ENCODE results near the gene SLA2.
"Not testable (repeated sequence)": the region's sequence is repeated elsewhere in the genome, so short reads cannot be mapped to it uniquely, and the experiment has no call there.

Gene SLA2

DNA sequence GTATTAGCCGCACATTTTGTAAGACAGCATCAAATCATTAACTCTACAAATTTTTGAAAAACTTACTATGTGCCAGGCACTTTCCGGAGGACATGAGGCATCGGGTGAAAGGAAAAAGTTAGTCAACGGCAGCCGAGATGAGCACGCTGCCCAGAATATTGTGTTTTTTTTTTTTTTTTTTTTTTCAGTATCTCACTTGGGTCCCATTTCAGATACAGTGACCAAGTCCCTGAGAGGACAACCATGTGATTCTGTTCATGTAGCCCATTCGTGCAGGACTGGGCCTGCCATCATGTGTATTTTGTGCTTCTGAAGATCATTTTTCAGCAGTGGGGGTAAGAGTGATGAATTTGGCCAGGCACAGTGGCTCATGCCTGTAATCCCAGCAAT, 1.3 kb downstream of the SLA2 start:
- no peak for DNase-seq

DNA sequence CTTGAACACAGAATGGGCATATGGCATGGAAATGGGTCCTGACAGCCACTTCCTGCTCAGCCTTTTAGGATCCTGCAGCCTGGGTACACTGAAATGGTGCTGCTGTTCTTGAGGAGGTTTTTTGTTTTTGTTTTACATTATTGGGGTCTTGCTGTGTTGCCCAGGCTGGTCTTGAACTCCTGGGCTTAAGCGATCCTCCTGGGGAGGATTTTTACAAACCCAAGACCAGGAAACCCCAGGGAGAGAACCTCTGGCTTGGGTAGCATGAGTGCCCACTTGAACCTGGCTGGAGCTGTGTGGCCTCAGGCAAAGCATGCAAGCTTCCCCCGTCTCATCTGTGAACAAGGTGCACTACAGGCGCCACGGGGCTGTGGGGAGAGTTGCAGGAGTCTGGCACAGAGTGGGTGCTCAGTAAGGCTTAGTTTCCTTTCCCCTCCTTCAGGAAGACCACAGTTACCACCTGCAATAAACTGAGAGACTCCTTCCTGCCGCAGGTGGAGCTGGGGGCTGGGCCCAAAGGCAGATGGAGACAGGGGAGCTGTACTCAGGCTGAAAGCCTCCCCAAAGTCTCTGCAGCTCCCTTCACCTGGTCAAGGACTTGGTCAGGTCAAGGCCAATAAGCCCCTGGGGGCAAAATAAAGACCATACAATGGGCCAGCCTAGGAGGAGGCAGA, 1.8 kb downstream of the SLA2 start:
- no peak for DNase-seq

DNA sequence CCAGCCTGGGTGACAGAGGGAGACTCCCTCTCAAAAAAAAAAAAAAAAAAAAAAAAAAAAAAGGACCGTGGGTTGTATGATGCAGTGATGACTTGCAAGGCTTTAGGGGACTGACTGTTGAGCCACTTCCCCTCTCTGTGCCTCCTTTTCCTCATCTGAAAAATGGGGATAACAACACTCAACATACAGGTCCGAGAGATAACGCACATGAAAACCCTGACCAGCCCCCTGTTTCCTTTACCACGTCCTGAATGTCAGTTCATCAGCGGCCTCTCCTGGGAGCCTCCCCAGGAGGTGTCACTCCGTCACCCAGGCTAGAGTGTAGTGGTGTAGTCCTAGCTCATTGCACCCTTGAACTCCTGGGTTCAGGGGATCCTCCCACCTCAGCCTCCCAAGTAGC, 3.9 kb downstream of the SLA2 start:
- no peak for DNase-seq

DNA sequence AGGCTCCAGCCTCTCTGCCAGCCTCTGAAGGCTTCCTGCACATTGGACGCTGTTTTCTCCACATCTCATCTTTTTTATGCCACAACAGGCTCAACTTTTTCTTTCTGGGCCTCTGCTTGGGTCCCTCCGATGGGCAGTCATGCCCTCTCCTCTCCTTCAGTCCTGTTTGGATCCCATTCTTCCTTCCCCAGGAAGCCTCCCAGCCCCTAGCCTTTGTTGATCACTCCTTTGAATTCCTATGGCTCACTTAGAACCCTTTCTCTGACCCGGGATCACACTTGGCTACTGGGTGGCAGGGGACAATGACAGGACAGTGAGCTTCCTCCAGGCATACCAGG, 4.5 kb downstream of the SLA2 start:
- no peak for DNase-seq

- DNase-seq: not testable (repeated sequence)
These were observed 7.1 kb downstream of the SLA2 start for GRCh38 chr20:36638876-36639400.

DNA sequence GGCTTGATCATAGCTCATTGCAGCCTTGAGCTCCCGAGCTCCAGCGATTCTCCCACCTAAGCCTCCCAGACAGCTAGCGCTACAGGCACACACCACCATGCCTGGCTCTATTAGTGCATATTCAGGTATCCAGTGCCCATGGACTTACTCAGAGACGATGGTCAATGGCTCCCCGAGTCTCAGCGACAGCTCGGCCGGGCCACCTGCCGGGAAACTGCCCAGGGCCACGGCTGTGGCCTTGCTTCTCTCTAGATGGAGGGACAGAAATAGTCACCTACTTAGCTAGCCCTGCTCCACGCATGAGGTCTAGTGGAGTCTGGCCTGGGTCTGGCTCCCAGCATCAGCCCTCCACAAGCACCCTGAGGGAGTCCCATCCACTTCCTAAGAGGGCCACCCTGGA, 11.7 kb downstream of the SLA2 start:
- no peak for DNase-seq

- DNase-seq: no peak
These were observed 12.7 kb downstream of the SLA2 start for GRCh38 chr20:36633285-36633772.

DNA sequence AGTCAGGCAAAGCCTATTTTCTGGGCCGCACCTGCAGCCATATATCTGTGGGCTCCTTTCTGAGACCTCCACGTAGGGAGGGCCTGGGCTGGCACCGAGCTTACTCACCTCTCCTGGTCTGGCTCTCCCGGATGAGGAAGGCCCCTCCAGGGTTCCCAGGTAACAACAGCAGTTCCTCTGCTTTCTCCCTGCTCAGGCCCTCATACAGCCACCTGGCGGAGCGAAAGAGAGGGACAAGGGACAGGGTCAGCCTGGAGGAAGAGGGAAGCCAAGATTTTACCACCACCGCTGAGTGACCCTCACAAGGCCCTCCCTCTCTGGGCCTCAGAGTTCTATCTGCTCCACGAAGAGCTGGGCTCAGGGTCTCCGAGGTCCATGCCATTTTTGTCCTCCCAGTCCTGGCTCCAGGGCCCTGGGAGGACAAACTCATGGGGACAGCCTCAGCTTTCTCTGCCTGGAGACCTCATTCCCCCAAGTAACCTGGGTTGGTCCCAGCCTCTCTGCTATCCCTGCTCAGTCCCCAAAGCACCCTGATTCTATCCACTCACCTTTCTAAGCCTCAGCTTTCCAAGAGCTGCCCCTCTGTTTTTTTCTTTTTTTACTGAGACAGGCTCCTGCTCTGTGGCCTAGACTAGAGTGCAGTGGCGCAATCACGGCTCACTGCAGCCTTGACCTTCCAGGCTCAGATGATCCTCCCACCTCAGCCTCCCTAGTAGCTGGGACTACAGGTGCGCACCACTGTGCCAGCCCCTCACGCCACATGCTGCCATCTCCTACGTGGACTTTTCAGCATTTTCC, 13.3 kb downstream of the SLA2 start:
- no peak for DNase-seq

- no peak for DNase-seq
These were observed 13.9 kb downstream of the SLA2 start for GRCh38 chr20:36632147-36632486.

- no peak for DNase-seq
These were observed 14.3 kb downstream of the SLA2 start for GRCh38 chr20:36631646-36632045.

DNA sequence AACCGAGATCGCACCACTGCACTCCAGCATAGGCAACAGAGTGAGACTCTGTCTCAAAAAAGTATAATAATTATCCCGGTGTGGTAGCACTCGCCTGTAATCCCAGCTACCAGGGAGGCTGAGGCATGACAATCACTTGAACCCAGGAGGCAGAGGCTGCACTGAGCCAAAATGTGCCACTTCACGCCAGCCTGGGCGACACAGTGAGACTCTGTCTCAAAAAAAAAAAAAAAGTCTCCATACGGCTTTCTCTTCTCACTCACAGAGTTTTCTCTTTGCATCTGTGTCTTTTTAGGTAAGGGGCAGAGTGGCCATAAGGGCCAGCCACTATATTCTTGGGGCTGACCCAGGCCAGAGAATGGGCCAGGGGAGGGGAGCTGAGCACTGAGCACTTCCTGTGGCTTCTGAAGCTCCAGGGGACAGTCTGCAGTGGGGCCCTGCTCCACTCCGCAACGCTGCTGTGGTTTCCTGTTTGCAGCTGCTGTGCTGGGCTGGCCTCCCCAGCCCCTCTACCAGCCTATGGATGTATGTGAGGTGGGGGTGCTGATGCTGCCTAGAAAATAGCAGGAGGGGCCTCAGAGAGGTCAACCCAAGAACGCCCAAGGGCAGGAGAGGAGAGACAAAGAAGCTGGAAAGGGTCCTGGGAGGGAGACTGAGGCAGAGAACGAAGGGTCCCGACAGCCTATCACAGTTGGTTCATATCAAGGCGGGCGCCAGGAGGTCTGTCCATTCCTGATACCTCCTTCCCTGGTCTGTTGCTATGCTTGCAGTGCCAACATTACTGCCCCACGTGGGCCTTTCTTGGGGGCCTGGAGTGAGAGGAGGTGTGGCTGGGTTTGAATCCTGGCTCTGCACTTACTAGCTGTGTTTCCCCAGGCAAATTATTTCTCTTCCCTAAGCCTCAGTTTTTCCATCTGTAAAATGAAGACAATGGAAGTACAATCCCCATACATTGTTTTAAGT, 16.0 kb downstream of the SLA2 start:
- DNase-seq: no peak

- DNase-seq: no peak
These were observed 17.9 kb downstream of the SLA2 start for GRCh38 chr20:36628076-36628475.

DNA sequence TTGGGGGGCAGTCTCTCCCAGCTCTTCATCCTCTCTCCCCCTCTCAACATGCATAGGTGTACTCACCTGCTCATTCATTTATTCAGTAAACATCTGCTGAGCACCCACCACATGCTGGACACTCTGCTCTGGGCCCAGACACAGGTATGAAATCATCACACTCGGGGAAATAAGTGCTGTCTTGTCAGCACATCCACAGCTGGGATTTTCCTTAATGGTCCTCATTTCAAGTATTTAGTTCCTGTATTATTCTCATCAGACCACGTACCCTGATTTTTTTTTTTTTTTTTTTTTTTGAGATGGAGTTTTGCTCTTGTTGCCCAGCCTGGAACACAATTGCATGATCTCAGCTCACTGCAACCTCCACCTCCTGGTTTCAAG, 21.1 kb downstream of the SLA2 start:
- DNase-seq: no peak

- DNase-seq: no peak
These were observed 21.7 kb downstream of the SLA2 start for GRCh38 chr20:36624068-36624943.

DNA sequence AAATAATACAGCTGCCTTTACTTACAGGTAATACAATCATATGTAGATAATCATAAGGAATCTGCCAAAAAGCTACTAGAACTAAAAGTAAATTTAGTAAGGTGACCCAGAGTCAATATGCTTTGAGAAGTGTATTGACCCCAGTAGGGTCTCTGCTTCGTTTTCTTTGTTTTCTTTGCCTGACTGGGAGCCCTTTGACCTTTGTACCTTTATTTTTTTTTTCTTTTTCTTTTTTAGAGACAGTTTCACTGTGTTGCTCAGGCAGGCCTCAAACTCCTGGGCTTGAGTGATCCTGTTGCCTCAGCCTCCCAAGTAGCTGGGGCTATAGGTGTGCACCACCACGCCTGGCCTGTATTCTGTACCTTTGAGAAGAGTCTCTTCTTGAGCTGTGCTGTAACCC, 22.6 kb downstream of the SLA2 start:
- no peak for DNase-seq

DNA sequence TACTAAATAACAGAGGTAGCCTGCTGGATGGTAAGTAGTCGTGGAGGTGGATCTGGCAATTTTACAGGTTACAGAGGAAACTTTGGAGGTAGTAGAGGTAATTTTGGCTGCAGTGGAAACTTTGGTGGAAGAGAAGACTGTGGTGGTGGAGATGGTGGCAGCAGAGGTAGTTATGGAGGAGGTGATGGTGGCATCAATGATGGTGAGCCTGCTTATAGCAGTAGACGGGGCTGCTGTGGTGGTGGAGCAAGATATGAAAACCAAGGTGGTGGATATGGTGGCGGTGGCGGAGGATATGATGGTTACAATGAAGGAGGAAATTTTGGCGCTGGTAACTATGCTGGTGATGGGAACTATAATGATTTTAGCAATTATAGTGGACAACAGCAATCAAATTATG, 25.1 kb downstream of the SLA2 start:
- DNase-seq: no peak

GRCh38 chr20:36614781-36615557, 31.0 kb downstream of the SLA2 start:
- no peak for DNase-seq

DNA sequence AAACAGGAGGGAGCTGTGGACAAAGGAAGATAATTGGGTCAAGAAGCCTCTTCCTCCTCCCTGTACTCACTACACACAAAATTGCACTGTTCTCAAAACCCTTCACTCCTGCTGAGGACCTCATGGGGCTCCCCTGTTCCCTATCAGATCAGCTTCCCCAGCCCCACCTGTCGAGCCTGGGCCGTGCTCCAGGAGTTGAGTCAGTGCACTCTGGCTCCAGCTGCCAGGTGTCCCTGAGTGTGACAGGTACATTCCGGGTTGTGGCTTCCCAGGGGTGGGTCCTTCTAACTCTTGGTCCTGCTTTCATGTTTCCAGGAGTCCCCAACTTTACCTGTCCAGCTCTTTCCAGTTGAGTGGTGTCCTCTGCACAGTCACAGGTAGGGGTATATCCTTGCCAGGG, 32.0 kb downstream of the SLA2 start:
- peak; percentile 59 to 88 for DNase-seq

- DNase-seq: no peak
These were observed 34.4 kb downstream of the SLA2 start for GRCh38 chr20:36611625-36612024.

GRCh38 chr20:36608388-36608728, 37.6 kb downstream of the SLA2 start:
- DNase-seq: not testable (repeated sequence)

GRCh38 chr20:36607586-36608387, 38.2 kb downstream of the SLA2 start:
- no peak for DNase-seq

All from NCI-H2081 (cell line).